Keratinocyte (primary cell): ENCODE data around the gene WASF2.

Experiments
- CTCF ChIP-seq, 3 experiments: IDR thresholded peaks in 1 of 3; conservative IDR thresholded peaks in 1 of 3; optimal IDR thresholded peaks in 1 of 3; 2 replicates in 2 of 3; 3 replicates in 1 of 3; pipeline versions ENCODE3 to v1.5.1; 2011; ENCODE audit warnings: low read length in 3 of 3, mild to moderate bottlenecking in 3 of 3, moderate library complexity in 2 of 3, control low read depth in 1 of 3, inconsistent platforms in 1 of 3; ENCODE audit not compliant: insufficient read depth in 2 of 3; ENCODE audit errors: extremely low read depth in 1 of 3
- EZH2 ChIP-seq: IDR thresholded peaks from one replicate; pipeline ENCODE4 v1.6.1; 2012; ENCODE audit warnings: inconsistent platforms, mild to moderate bottlenecking, low read length, moderate library complexity

GRCh38 chr1:27517907-27518718 lies 28.1 kb upstream of the WASF2 start:
- TF ChIP-seq CTCF (optimal IDR thresholded peaks at IDR 0.05 in 1 of 3, IDR thresholded peaks at IDR 0.05 in 1 of 3, conservative IDR thresholded peaks at IDR 0.05 in 1 of 3; ENCODE audit: extremely low read depth in 1 of 3, insufficient read depth in 2 of 3, low read length in 3 of 3) = no peak
- TF ChIP-seq EZH2 = no peak
